ENCODE results near the gene ECI1. TPM values are rescaled to one million over a fixed set of nuclear protein-coding genes. Genes with fewer than 3 reads are reported as not detected.

Gene ECI1
- total and polyA plus RNA-seq, 2 of the 13 experiments (the other 11 are each of a cell fraction or from before 2014, with no cell fraction given) = 82.0 to 102 TPM

GRCh38 chr16:2210386-2211365 is 40.7 kb downstream of the ECI1 start, which contains the start of gene BRICD5 (continued):
- TF ChIP-seq RERE (CRISPR knock-in tag; IDR thresholded peaks at IDR 0.05; ENCODE audit: low read depth) (no peak), NFE2L1 (CRISPR knock-in tag; IDR thresholded peaks at IDR 0.05; ENCODE audit: borderline replicate concordance) (no peak), MTA1 (CRISPR knock-in tag; IDR thresholded peaks at IDR 0.05; ENCODE audit: borderline replicate concordance) (0 out of 2 replicates have a peak, but pooled peaks have one; percentile 23), MXI1 (IDR thresholded peaks at IDR 0.05; ENCODE audit: borderline replicate concordance, low read depth, low read length) (no peak), IKZF5 (CRISPR knock-in tag; IDR thresholded peaks at IDR 0.05) (no peak), HCFC1 (IDR thresholded peaks at IDR 0.05; ENCODE audit: low read depth, low read length) (no peak), DNMT3B (CRISPR knock-in tag; conservative IDR thresholded peaks at IDR 0.05) (no peak)
- TF ChIP-seq, protein P1, sequence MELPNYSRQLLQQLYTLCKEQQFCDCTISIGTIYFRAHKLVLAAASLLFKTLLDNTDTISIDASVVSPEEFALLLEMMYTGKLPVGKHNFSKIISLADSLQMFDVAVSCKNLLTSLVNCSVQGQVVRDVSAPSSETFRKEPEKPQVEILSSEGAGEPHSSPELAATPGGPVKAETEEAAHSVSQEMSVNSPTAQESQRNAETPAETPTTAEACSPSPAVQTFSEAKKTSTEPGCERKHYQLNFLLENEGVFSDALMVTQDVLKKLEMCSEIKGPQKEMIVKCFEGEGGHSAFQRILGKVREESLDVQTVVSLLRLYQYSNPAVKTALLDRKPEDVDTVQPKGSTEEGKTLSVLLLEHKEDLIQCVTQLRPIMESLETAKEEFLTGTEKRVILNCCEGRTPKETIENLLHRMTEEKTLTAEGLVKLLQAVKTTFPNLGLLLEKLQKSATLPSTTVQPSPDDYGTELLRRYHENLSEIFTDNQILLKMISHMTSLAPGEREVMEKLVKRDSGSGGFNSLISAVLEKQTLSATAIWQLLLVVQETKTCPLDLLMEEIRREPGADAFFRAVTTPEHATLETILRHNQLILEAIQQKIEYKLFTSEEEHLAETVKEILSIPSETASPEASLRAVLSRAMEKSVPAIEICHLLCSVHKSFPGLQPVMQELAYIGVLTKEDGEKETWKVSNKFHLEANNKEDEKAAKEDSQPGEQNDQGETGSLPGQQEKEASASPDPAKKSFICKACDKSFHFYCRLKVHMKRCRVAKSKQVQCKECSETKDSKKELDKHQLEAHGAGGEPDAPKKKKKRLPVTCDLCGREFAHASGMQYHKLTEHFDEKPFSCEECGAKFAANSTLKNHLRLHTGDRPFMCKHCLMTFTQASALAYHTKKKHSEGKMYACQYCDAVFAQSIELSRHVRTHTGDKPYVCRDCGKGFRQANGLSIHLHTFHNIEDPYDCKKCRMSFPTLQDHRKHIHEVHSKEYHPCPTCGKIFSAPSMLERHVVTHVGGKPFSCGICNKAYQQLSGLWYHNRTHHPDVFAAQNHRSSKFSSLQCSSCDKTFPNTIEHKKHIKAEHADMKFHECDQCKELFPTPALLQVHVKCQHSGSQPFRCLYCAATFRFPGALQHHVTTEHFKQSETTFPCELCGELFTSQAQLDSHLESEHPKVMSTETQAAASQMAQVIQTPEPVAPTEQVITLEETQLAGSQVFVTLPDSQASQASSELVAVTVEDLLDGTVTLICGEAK (IDR thresholded peaks at IDR 0.05) = no peak
- TF ChIP-seq, protein P1 (CRISPR knock-in tag; IDR thresholded peaks at IDR 0.05) = no peak

Data from HepG2 (cell line).